NCI-H1048 (cell line): Measurements from ENCODE around the gene OSGIN1.

Experiments used
- DNase-seq: peaks from one replicate; lab custom pipeline; 2025; lab: John Stamatoyannopoulos, UW

The OSGIN1 gene

DNA sequence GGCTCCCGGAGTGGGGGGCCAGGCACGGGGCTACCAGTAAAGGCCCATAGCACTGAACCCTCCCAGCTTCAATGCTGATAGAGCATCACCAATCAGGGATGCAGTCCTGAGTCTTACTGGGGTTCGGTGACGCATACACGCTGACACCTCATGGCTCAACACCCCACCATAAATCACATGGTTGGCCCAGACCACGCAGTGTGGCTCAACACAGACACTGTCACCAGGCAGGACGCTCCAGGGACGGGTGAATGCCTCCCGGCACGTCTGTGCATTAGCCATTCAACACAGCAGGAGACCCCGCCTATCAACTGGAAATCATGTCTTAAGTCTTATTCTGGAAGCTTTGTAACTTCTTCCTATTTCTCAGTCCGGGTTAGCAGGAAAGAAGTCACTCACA, 50.0 kb downstream of the OSGIN1 start:
- no peak for DNase-seq

DNA sequence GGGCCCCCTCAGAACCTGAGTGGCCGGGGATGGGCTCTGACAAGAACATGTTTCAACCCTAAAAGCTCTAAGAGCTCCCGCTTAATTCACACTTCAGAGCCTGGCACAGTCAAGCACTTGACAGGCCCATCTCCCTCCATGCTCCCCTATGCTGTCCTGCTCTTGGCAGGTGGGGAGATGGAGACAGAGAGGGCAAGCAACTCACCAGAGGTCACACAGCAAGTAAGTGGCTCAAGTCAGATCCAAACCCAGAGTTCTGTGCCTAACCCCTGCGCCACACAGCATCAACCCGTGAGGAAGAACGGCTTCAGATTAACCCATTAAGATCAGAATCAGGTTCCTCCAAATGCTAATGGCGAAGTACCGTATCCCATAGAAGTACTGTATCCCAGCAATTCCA, 51.4 kb downstream of the OSGIN1 start:
- DNase-seq = no peak

DNA sequence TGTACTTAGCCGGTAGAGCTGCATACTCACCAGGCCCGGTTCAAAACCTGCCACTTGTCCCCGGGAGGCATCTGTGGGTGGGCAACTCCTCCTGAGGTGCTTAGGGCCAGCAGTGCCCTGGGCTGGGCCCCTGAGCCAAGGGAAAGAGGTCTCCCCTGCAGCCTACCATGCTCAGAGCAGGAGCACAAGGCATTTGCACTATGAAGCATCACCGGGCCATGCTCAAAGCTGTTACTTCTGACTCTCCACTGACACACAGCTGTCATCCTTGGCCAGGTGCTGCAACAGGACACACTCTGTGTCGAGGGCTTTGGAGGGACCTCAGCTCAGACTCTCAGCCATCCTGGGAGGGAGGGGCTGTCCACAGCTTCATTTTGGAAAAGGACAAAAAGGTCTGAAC, 52.4 kb downstream of the OSGIN1 start:
- DNase-seq = no peak

DNA sequence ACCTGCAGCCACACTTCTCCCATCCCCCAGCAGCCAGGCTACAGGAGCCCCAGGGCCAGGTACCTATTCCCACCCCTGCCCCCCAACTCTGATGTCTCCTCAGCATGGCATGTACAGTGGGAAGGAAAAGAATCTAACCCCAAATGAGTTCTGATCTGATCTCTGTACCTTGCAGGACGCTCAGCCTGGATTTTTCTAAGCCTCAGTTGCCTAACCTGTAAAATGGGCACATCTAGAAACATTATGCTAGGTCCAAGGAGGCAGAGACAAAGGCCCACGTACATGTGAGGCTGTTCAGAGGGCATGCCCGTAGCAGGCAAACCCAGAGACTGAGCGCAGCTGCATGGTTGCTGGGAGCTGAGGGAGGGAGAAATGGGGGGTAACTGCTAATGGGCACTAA, 54.5 kb downstream of the OSGIN1 start:
- no peak for DNase-seq

DNA sequence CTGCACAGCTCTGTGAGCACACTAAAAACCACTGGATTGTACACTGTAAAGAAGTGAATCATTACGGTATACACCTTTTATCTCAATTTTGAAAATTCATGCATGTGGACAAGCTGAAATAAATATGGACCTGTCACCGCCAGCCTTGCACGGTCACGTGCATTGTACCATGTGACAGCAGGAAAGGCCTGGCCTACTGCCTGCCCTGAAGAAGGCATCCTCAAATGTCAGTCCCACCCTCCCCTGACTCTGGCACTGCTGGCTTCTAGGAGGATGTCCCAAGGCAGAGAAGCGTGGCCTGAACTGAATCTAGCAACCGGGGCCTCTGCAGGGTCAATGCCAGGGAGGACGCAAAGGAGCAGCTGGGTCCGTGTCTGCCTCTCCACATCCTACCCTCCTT, 54.9 kb downstream of the OSGIN1 start:
- DNase-seq = no peak

DNA sequence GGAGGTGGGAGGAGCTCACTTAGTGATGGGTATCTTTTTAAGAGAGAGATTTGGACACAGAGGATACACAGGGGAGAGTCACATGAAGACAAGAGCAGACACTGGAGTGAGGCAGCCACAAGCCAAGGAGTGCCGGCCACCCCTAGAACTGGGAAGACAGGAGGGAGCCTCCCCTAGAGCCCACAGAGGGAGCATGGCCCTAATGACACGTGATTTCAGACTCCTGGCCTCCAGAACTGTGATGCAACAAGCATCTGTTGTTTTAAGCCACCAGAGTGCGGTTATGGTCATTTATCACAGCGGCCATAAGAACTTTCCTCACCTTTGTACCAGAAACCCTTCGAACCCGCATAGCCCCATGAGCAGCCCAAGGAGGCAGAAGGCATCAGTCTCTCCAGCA, 56.2 kb downstream of the OSGIN1 start:
- DNase-seq = no peak

DNA sequence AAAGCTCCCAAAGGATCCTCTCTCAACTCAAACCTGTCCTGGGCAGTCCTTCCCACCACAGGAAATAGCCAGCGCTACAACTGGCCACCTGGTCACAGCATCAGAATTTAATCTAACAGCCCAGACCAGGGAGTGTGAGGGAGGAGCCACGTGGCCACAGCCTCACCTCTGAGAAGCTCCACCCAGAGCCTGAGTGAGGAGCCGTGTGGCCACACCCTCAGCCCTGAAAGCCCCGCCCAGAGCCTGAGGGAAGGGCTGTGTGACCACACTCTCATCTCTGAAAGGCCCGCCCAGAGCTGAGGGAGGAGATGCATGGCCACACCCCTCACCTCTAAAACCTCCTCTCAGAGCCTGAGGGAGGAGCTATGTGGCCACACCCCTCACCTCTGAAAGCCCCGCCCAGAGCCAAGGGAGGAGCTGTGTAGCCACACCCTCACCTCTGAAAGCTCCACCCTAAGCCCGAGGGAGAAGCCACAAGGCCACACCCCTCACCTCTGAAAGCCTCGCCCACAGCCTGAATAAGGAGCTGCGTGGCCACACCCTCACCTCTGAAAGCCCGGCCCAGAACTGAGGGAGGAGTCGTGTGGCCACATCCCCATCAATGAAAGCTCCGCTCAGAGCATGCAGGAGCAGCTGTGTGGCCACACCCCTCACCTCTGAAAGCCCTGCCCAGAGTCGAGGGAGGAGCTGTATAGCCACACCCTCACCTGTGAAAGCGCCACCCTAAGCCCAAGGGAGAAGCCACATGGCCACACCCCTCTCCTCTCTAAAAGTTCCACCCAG, 60.9 kb downstream of the OSGIN1 start:
- peak; percentile 76 for DNase-seq

DNA sequence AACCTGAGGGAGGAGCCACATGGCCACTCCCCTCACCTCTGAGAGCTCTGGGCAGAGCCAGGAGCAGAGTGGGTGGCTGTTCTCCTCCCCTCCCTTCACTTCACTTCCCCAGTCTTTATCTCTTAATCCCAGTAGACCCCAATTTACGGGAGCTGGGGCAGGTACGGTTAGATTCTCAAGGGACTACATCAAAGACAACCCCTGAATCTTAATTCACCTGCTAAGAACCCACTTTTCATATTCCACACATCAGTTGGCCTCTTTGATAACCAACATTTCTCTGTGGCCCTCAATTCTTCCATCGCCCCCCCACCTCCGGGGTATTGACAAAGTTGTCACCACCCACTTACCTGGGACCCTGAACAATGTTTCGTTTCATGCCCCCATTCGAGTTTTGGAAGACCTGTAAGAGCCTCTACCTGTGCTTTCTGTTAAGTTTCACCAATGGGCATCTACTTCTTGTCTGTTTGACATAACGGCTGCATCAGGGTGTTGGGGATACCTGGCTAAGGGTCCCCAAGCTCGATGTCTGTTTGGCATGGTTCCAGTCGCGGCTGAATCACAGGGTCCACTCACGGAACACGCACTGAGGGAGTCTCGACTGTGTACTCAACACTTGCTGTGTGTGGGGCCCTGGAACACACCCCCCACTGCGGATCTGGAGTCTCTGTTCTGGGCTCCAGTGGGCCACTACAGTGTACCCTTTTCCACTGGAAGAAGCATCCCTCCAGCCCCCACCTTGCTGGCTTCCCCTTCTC, 61.7 kb downstream of the OSGIN1 start:
- DNase-seq = no peak

DNA sequence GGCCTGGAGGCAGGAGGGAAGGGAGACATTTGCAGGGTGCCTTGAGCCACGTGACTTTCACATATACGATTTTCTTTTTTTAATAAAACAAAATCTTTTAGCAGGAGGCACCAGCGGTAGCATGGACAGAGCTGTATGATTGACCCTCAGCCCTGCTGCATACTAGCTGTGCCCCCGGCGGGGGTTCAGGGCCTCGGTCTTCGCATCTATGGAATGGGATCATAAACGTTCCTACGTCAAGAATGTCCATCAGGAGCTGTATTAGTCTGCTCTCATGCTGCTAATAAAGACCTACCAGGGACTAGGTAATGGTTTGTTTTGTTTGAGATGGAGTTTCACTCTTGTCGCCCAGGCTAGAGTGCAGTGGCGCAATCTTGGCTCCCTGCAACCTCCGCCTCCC, 62.4 kb downstream of the OSGIN1 start:
- DNase-seq = no peak
